T-helper 22 cell (primary cell): ENCODE results near the gene LITAF.
"Not testable (repeated sequence)": the region's sequence is repeated elsewhere in the genome, so short reads cannot be mapped to it uniquely, and the experiment has no call there.

Experiments
- DNase-seq: peaks from one replicate; pipeline ENCODE4 v3.0.0-alpha.2; 2020; ENCODE audit warnings: low read depth

LITAF gene

DNA sequence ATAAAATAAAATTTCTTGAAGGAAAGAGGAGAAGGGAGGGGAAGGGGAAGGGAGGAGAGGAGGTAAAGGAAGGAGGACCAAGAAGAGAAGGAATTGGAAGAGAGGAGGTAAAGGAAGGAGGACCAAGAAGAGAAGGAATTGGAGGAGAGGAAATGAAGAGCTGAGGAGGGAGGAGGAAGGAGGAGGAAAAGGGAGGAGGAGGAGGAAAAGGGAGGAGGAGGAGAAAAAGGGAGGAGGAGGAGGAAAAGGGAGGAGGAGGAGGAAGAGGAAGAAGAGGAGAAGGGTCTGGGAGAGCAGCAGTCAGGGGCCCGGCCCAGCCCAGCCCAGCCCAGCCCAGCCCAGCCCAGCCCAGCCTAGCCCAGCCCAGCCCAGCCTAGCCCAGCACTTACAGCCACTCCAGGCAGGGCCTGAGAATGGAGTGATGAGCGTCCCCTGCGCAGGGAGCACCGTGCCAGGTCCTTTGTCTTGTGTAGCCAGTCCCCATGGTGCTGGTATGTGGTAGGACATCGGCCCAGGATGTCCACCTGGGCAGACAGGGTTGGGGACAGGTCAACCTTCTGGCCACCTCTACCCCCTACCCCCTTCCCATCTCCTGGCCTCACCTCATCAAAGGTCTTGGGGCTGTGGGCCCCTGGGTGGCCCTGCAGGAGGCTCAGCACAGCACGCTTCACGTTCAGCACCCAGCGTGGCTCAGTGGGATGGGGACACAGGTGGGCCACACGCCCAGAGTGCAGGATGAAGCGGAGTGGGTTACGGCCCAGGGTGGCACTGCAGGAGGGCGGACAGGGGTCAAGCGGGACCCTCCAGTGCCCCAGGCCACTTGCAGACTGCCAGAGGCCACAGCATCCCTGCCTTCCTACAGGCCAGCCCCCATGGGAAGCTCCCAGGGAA, 70.9 kb downstream of the LITAF start:
- DNase-seq = no peak

DNA sequence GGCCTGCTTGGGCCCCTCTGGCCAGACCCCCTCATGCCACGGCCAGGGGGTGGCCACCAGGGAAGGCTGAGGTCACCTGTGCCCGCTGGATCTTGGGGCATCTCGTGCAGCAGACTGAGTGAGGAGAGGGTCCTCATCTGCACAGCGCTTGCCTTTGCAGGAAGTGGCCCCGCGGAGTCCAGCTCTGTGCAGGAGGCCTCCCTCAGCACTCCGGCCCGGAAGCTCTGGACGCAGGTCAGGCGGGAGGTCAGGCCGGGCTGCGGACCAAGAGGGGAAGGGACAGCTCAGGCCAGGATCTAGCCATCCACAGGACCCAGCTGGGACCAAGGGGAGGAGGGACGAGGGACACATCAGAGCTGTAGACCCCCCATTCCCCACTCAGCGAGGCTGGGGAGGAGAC, 72.4 kb downstream of the LITAF start:
- no peak for DNase-seq

DNA sequence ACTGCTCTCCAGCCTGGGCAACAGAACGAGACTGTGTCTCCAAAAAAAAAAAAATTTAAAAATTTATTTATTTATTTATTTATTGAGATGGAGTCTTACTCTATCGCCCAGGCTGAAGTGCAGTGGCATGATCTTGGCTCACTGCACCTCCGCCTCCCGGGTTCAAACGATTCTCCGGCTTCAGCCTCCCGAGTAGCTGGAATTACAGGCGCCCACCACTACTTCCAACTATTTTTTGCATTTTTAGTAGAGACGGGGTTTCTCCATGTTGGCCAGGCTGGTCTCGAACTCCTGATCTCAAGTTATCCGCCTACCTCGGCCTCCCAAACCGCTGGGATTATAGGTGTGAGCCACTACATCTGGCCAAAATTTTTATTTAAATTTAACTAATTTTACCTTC, 73.4 kb downstream of the LITAF start:
- DNase-seq = not testable (repeated sequence)

DNA sequence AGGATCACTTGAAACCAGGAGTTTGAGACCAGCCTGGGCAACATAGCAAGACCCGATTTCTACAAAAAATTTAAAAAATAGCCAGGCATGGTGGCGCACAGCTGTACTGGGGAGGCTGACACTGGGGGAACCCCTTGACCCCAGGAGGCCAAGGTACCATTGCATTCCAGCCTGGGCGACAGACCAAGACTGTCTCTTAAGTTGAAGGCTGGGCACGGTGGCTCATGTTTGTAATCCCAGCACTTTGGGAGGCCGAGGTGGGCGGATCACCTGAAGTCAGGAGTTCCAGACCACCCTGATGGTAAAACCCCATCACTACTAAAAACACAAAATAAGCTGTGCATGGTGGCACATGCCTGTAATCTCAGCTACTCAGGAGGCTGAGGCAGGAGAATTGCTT, 74.9 kb downstream of the LITAF start:
- no peak for DNase-seq

DNA sequence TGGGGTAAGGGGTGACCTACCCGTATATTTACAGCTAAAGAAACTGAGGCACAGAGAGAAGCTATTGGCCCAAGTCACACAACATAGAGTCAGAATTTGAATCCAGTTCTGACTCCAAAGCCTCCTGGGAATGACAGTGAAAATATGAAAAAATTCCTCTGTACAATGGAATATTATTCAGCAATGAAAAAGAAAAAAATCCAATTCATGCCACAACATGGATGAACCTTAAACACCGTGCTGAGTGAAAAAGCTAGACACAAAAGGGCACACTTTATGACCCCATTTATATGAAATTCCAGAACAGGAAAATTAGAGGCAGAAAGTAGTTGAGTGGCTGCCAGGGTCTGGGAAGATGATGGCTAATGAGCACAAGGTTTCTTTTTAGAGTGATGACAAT, 75.4 kb downstream of the LITAF start:
- no peak for DNase-seq

DNA sequence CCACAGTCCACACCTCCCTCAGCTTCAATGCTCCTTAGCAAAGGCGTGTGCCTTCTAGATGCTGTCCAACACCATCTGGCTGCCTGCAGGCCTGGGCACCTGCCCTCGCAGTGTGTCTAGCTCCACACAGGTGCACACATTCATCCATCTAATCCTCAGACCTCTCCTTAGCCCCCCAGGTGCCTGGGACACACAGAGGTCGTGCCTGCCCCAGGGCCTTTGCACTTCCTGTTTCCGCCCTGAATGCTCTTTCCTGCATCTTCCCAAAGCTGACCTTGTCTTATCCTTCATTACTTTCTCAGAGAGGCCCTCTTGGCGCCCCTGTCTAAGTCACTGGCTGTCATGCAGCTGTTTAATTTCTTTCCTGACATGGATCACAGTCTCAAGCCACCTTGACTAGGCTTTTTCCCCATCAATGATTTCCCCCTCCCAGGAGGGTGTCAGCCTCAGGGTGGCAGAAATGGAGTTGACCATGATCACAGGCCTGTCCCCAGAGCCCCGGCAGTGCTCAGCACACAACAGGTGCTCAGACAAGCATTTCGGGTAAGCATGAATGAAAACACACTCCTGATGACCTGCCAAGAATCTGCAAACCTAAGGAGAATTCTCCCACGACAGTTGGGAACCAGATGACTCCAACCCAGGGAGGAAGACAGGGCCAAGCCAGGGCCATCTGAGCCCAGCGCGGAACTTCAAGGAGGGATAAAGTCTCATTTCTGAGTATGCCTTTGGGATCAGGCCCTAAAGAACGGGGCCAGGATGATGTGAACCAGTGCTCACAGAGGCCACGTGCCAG, 76.3 kb downstream of the LITAF start:
- DNase-seq = no peak

DNA sequence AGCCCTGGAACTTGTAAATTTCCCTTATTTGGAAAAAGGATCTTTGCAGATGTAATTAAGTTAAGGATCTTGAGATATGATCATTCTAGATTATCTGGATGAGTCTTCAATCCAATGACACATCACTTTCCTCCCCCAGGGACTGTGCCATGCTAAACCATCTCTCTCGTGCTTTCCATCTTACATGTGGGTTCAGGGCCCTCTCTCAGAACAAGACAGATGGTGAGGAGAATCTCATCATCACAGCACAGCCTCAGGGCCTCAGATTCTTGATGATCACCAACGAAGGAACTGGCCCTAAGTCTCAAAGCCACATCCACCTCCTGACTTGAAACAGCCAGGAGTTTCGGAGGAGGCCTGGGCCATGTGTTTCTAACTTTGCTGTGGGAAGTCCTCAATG, 78.7 kb downstream of the LITAF start:
- DNase-seq = no peak

DNA sequence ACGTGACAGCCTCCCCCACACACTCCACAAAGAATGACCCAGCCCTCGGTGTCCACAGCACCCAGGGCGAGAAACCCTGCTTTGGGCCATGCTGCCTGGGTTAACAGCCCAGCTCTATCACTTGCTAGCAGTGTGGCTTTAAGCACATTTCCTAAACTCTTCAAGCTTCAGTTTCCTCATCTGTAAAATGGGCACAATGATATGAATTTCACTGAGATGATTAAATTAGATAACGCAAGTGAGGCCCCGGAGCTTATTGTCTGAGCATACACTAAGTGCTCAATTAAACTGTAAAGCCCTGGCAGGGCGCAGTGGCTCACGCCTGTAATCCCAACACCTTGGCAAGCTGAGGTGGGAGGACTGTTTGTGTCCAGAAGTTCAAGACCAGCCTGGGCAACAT, 79.4 kb downstream of the LITAF start:
- DNase-seq = no peak

DNA sequence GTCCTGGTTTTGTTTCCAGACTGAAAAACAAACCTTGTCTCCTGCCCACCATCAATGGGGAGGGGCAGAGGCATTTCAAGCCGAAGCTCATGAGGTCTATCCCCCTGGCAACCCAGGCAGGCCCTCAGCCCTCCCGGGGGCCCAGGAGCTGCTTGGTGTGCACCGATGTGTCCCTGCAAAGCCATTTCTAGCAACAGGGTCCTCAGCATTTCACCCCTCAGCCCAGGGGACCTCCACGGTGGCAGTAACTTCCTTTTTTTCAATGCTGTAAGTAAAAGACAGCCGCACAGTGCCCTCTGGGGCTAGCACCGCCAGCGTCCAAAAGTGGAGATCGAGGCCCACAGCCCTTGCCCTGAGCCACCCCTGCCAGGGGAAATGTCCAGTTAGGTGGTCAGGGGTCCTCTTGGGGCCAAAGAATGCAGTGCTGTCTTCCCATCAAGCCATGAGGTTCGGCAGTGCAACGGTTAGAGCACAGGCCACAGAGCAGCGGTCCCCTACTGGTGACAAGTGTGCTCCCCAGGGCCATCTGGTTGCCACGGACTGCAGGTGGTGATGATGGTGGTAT, 79.9 kb downstream of the LITAF start:
- no peak for DNase-seq

DNA sequence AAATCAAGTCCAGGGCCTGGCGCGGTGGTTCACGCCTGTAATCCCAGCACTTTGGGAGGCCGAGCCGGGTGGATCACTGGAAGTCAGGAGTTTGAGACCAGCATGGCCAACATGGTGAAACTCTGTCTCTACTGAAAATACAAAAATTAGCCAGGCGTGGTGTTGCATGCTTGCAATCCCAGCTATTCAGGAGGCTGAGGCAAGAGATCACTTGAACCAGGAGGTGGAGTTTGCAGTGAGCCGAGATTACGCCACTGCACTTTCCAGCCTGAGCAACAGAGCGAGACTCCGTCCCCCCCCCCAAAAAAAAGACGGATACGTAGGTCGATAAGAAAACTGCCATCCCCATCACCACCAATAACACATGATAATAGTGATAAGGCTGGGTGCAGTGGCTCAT, 82.5 kb downstream of the LITAF start:
- DNase-seq = not testable (repeated sequence)

DNA sequence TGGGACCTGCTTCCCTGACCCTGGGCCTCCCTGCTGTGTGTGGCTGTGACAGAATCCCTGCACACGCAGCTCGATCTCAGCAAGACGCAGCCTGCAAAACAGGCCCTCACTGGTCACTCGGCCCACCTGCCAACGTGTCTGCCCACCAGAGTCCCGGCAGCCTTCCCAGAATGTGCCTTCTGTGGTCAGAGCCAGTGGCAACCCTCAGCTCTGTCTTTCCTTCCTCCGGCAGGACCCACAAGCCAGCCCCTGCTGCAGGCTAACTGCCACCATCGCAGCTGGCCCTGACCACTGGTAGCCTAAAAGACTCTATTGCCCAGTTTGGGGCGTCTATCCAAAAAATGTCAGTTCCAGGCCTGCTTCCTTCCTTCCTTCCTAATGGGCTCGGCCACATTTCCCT, 83.2 kb downstream of the LITAF start:
- no peak for DNase-seq

DNA sequence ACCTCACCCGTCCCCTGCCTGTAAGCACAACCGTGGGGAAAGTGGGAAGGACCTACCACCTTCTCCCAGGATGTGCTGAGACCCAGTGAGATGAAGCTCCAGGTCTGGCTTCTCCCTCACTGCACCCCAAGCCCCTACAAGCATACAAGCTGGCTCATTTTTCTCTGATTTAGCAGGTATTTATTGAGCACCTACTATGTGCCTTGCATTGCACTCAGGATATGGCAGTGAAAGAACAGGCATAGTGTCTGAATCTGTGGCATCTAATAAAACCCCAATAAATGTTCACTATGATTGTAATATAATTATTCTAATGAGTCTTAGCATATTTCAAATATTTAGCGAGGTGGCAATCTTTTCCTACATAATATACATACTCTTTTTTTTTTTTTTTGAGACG, 84.5 kb downstream of the LITAF start:
- DNase-seq = no peak

DNA sequence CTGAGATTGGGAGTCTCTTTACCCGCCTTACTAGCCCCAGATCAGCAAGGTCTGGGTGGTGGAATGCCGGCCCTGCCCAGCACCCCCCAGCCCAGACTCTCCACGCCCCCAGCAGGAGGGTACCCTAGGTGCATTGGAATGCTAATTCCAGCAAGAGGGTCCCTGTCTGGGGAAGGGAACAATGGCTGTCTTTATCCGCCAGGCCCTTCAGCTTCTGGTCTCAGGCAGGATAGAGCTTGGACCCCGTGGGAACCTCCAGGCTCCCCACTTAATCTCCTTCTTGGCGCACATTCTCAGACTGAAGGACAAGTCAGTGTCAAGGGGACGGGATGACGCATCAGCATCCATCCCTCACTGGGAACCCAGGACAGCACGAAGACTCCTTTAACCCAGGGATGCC, 85.1 kb downstream of the LITAF start:
- DNase-seq = no peak

DNA sequence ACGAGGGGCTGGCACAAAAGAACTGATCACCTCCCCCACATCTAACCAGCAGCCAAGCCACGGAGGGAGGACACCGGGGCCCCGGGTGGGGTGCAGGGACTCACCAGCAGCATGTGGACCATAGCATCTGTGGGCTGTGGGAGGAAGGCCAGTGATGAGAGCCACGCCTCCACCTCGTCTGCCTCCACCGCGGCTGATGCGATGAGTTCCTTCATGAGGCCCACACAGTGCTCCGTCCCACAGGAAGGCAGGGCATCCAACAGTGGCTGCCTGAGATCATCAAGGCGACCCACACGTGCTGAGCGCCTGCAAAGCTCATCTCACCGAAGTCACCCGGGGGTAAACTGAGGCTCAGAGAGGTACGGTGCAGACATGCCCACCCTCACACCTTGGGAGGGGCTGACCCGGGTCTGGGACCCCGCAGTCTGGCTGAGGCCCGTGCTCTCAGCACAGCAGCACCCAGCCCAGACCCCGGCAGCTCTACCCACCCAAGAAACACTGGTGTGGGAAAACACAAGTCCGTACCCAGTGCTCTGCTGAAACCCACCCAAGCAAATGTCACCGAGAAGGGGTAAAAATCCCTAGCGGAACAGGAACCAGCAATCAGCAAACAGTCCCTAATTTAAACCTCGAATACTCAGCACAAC, 85.9 kb downstream of the LITAF start:
- DNase-seq = no peak

DNA sequence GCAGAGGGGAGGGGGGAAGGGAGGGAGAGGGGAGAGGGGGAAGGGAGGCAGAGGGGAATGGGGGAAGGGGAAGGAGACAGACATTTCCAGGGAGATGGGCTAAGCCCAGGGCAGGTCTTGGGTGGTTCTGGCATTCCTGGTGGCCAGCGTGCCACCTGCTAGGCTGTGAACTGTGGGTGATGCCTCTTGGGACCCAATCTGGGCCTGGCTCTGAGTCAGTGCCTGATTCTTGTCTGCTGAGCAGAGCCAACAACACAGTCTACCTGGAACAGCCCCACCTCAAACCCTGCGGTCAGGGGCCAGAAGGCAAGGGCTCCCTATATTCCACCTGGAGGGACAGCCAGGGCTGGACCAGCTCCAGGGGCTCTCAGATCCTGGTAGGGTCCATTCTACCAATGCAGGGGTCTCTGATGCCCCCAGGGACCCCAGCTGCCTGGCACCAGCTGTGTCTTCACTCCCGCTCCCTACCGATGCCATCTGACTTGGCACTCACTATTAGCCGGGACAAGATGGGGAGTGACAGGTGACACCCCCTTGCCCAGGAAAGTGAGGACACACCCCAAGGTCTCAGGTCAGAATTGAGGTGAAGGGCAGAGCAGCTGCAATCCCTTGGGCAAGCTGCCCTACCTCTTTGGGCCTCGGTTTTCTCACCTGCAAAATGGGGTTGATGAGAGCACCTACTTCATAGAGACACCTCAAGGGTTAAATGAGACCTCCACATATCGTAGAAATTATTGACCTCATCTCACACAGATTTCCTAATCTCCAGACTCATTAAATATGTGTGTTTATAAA, 87.2 kb downstream of the LITAF start:
- DNase-seq = no peak

DNA sequence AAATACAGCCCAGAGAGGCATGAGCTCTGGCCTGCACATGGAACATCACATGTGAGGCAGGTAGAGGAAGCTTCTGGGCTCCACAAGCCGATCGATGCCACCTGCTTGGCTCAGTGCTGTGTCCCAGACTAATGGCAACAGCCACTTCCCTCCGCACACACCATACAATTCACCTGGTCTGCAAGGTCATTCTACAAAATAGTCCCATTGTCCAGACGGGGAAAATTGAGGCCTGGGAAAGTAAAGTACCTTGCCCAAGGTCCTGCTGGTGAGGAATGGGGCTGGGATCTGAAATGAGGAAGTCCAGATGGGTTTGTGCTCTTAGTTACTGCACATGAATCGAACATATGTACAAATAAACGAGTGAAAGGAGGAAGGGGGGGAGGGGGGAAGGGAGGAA, 88.0 kb downstream of the LITAF start:
- no peak for DNase-seq

DNA sequence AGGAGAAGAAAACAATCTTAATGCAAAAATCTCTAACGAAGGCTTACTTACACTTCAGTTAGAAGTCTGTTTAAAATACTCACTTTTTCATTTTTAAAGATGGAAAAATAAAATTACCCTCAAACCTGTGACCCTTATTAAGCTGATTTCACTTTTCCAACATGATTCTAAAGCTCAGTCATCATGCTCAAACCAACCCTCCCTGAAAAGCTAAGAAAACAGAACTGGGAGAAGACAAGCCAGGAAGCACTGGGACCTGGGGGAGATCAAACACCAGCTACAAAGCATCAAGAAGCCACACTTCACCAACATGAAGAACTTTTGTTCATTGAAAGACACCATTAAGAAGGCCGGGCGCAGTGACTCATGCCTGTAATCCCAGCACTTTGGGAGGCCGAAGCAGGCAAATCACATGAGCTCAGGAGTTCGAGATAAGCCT, 88.8 kb downstream of the LITAF start:
- no peak for DNase-seq
